ENCODE results near the gene B4GAT1. TPM values are rescaled to one million over a fixed set of nuclear protein-coding genes. Genes with fewer than 3 reads are reported as not detected.

B4GAT1 gene
- total and polyA plus RNA-seq, 9 of the 15 experiments (the other 6 are each of a cell fraction or from before 2014, with no cell fraction given) = 0.86 to 9.5 (median 3.8) TPM

GRCh38 chr11:66365711-66366619, 18.5 kb upstream of the B4GAT1 start (continued):
- TF ChIP-seq ZNF655 (CRISPR knock-in tag; IDR thresholded peaks at IDR 0.05) (no peak), SOX6 (IDR thresholded peaks at IDR 0.05) (no peak), TEAD4 (IDR thresholded peaks at IDR 0.05; ENCODE audit: low read length) (no peak), TEAD4 (CRISPR knock-in tag; IDR thresholded peaks at IDR 0.05; ENCODE audit: borderline replicate concordance) (no peak), POLR2AphosphoS2 (IDR thresholded peaks at IDR 0.05; ENCODE audit: low read length) (peak; percentile 79; the same call in 1 of the 2 replicates), MYNN (IDR thresholded peaks at IDR 0.05) (peak; percentile 53; the same call in 1 of the 2 replicates), MYNN (CRISPR knock-in tag; IDR thresholded peaks at IDR 0.05) (no peak), ETS1 (conservative IDR thresholded peaks at IDR 0.05; ENCODE audit: control insufficient read depth, low read depth, low read length) (no peak), KLF10 (CRISPR knock-in tag; IDR thresholded peaks at IDR 0.05) (no peak), KDM4B (IDR thresholded peaks at IDR 0.05; ENCODE audit: borderline replicate concordance in 2 of 2, low read depth in 1 of 2) (no peak), MEIS2 (IDR thresholded peaks at IDR 0.05; ENCODE audit: partially characterized antibody) (no peak), PRDM10 (IDR thresholded peaks at IDR 0.05; ENCODE audit: partially characterized antibody) (no peak), POLR2A (conservative IDR thresholded peaks at IDR 0.05) (peak; percentile 63), ZFPM2 (CRISPR knock-in tag; IDR thresholded peaks at IDR 0.05) (no peak), MITF (IDR thresholded peaks at IDR 0.05) (no peak), CBX8 (IDR thresholded peaks at IDR 0.05; ENCODE audit: borderline replicate concordance, extremely low read depth, low read depth, low read length, poor library complexity, severe bottlenecking) (no peak), CEBPB (tag; IDR thresholded peaks at IDR 0.05) (no peak), ZNF584 (CRISPR knock-in tag; IDR thresholded peaks at IDR 0.05; ENCODE audit: low read depth) (no peak), ZNF263 (CRISPR knock-in tag; IDR thresholded peaks at IDR 0.05; ENCODE audit: borderline replicate concordance) (no peak), ZNF780A (CRISPR knock-in tag; IDR thresholded peaks at IDR 0.05) (no peak)
